GM23338 (cell line): ENCODE measurements around the gene MINDY4. TPM values are rescaled to one million over a fixed set of nuclear protein-coding genes. Genes with fewer than 3 reads are reported as not detected.
"Not testable (repeated sequence)": the region's sequence is repeated elsewhere in the genome, so short reads cannot be mapped to it uniquely, and the experiment has no call there.

Experiments used
- ATAC-seq: fragments of 200-7000 bp; cut with Tn5 transposase; 3 replicates; pipeline ENCODE4 v1.9.1; 2020
- DNase-seq: peaks from one replicate; pipeline ENCODE4 v3.0.0-alpha.2; 2015; ENCODE audit warnings: low spot score
- H2AFZ ChIP-seq: fragments of 200-600 bp; sonication (generic); 2 replicates; pipeline ENCODE4 v1.8.0; 2016; ENCODE audit warnings: antibody characterized with exemption, mild to moderate bottlenecking, moderate library complexity
- H3F3A ChIP-seq: fragments of 200-600 bp; sonication (generic); replicated peaks from 2 replicates; pipeline ENCODE4 v1.8.0; 2017; ENCODE audit warnings: antibody characterized with exemption, mixed run types, low read depth
- H3K27ac ChIP-seq: fragments of 200-600 bp; sonication (generic); 2 replicates; pipeline ENCODE4 v1.6.1; 2016; ENCODE audit warnings: low read depth
- H3K27me3 ChIP-seq: fragments of 200-600 bp; sonication (generic); 2 replicates; pipeline ENCODE4 v1.8.0; 2016; ENCODE audit warnings: mild to moderate bottlenecking, mixed run types, moderate library complexity; ENCODE audit not compliant: insufficient read depth
- H3K36me3 ChIP-seq: fragments of 200-600 bp; sonication (generic); 2 replicates; pipeline ENCODE4 v1.8.0; 2016; ENCODE audit warnings: mild to moderate bottlenecking; ENCODE audit not compliant: insufficient read depth
- H3K4me1 ChIP-seq: fragments of 200-600 bp; sonication (generic); 2 replicates; pipeline ENCODE4 v1.8.0; 2016; ENCODE audit warnings: mild to moderate bottlenecking, moderate library complexity; ENCODE audit not compliant: insufficient read depth
- H3K4me2 ChIP-seq: fragments of 200-600 bp; sonication (generic); 2 replicates; pipeline ENCODE4 v1.7.1; 2017; ENCODE audit warnings: mixed run types
- H3K4me3 ChIP-seq: fragments of 200-600 bp; sonication (generic); 2 replicates; pipeline ENCODE4 v1.6.1; 2016; ENCODE audit warnings: mixed run types
- H3K79me2 ChIP-seq: fragments of 200-600 bp; sonication (generic); replicated peaks from 2 replicates; pipeline ENCODE4 v1.8.0; 2017; ENCODE audit warnings: mild to moderate bottlenecking; ENCODE audit not compliant: insufficient read depth
- H3K9me2 ChIP-seq: fragments of 200-600 bp; sonication (generic); 2 replicates; pipeline ENCODE4 v1.8.0; 2017; ENCODE audit not compliant: insufficient read depth
- H4K20me1 ChIP-seq: fragments of 200-600 bp; sonication (generic); replicated peaks from 2 replicates; pipeline ENCODE4 v1.8.0; 2017; ENCODE audit warnings: mild to moderate bottlenecking; ENCODE audit not compliant: insufficient read depth
- H3K27ac Mint-ChIP-seq: 2 replicates; pipeline ENCODE4 v1.8.0; 2020; ENCODE audit warnings: inconsistent platforms, mild to moderate bottlenecking, moderate library complexity, mixed read lengths
- H3K27me3 Mint-ChIP-seq: 3 replicates; pipeline ENCODE4 v1.8.0; 2022; ENCODE audit warnings: low read depth, mild to moderate bottlenecking, moderate library complexity, mixed read lengths, inconsistent platforms; ENCODE audit not compliant: insufficient read depth, poor library complexity
- H3K36me3 Mint-ChIP-seq: 3 replicates; pipeline ENCODE4 v1.8.0; 2021; ENCODE audit warnings: low read depth, mild to moderate bottlenecking, inconsistent platforms, moderate library complexity, mixed read lengths
- H3K4me1 Mint-ChIP-seq: 3 replicates; pipeline ENCODE4 v1.8.0; 2020; ENCODE audit warnings: mild to moderate bottlenecking, inconsistent platforms, mixed read lengths
- H3K4me3 Mint-ChIP-seq: 3 replicates; pipeline ENCODE4 v1.8.0; 2021; ENCODE audit warnings: moderate library complexity, mild to moderate bottlenecking, inconsistent platforms, mixed read lengths
- H3K9me3 Mint-ChIP-seq: 3 replicates; pipeline ENCODE4 v1.8.0; 2020; ENCODE audit warnings: moderate library complexity, mild to moderate bottlenecking, inconsistent platforms, mixed read lengths
- CREB1 ChIP-seq: fragments of 250-450 bp; sonication (Bioruptor Pico); IDR thresholded peaks from 2 replicates; pipeline ENCODE4 v1.5.0; 2020; ENCODE audit warnings: low read depth, mild to moderate bottlenecking, moderate library complexity
- ETS1 ChIP-seq: IDR thresholded peaks from 2 replicates; pipeline ENCODE4 v1.6.1; 2016; ENCODE audit warnings: antibody characterized with exemption
- POLR2AphosphoS5 ChIP-seq: IDR thresholded peaks from 2 replicates; pipeline ENCODE4 v1.6.1; 2016; ENCODE audit warnings: antibody characterized with exemption, low read depth
- STAT1 ChIP-seq: IDR thresholded peaks from one replicate; pipeline ENCODE4 v1.6.1; 2016; ENCODE audit warnings: antibody characterized with exemption; ENCODE audit not compliant: unreplicated experiment
- ZNF114 ChIP-seq: fragments of 250-450 bp; sonication (Bioruptor Pico); IDR thresholded peaks from 2 replicates; pipeline ENCODE4 v1.5.0; 2020; ENCODE audit warnings: mild to moderate bottlenecking, moderate library complexity
- ZNF331 ChIP-seq: fragments of 250-450 bp; sonication (Bioruptor Pico); IDR thresholded peaks from 2 replicates; pipeline ENCODE4 v1.5.0; 2020; ENCODE audit warnings: low read depth, mild to moderate bottlenecking, moderate library complexity
- polyA plus RNA-seq: library from polyadenylated mRNA; unstranded; fragments of >200 nt; fragmentation: Nextera tagmentation; extraction: Ambion mirVana; gene quantifications from 2 replicates; pipeline ENCODE4 v1.2.1, GENCODE V29; 2016
- total RNA-seq: library from RNA; depleted of rRNA; stranded (reverse); fragments of >200 nt; shearing (Covaris generic); gene quantifications from 2 replicates; pipeline ENCODE4 v1.2.3, GENCODE V29; 2014

MINDY4 gene
- total and polyA plus RNA-seq, 2 experiments from 2014 or later: 1.7 to 4.4 TPM

GRCh38 chr7:30805081-30805691 is 34.0 kb downstream of the MINDY4 start:
- H3K27me3 Mint-ChIP-seq: peaks cover 3% of the 10 kb centered on the region
- H3K27ac Mint-ChIP-seq: no peak overlapping the region
- H3K27me3 ChIP-seq: no peaks in the 10 kb centered on the region
- H3K4me1 Mint-ChIP-seq: no peaks in the 10 kb centered on the region
- peaks cover 3% of the 10 kb centered on the region; the same call in 2 of the 3 replicates for H3K9me3 Mint-ChIP-seq
- no peaks in the 10 kb centered on the region for H3K36me3 ChIP-seq
- no peaks in the 10 kb centered on the region; the same call in 1 of the 2 replicates for H4K20me1 ChIP-seq
- H3K4me2 ChIP-seq: no peak overlapping the region
- no peaks in the 10 kb centered on the region for H3F3A ChIP-seq
- H3K9me2 ChIP-seq: no peaks in the 10 kb centered on the region
- H2AFZ ChIP-seq: no peak overlapping the region
- H3K4me3 Mint-ChIP-seq: no peak overlapping the region
- no peak for ATAC-seq
- TF ChIP-seq ETS1 (no peak), ZNF331 (CRISPR knock-in tag) (no peak), ZNF114 (CRISPR knock-in tag) (no peak), CREB1 (CRISPR knock-in tag) (no peak)
- H3K4me1 ChIP-seq: no peaks in the 10 kb centered on the region
- no peak overlapping the region for H3K27ac ChIP-seq
- H3K4me3 ChIP-seq: no peak overlapping the region
- peaks cover 12% of the 10 kb centered on the region for H3K36me3 Mint-ChIP-seq
- H3K79me2 ChIP-seq: no peaks in the 10 kb centered on the region
- no peak for DNase-seq

GRCh38 chr7:30805931-30806330 is 34.7 kb downstream of the MINDY4 start:
- Mint-ChIP-seq H3K9me3 (peaks cover 3% of the 10 kb centered on the region; the same call in 2 of the 3 replicates), H3K27ac (no peak overlapping the region), H3K36me3 (peaks cover 12% of the 10 kb centered on the region), H3K27me3 (peaks cover 1% of the 10 kb centered on the region), H3K4me1 (no peaks in the 10 kb centered on the region), H3K4me3 (no peak overlapping the region)
- no peak for DNase-seq
- Histone ChIP-seq H4K20me1 (no peaks in the 10 kb centered on the region; the same call in 1 of the 2 replicates), H3K9me2 (no peaks in the 10 kb centered on the region), H3F3A (no peaks in the 10 kb centered on the region), H3K4me2 (no peak overlapping the region), H3K27me3 (no peaks in the 10 kb centered on the region), H3K4me3 (no peak overlapping the region), H3K27ac (no peak overlapping the region), H3K79me2 (no peaks in the 10 kb centered on the region), H3K36me3 (no peaks in the 10 kb centered on the region), H2AFZ (no peak overlapping the region), H3K4me1 (no peaks in the 10 kb centered on the region)
- no peak for ATAC-seq
- no peak for TF ChIP-seq STAT1
- no peak for TF ChIP-seq POLR2AphosphoS5

- not testable (repeated sequence) for H3K9me2 ChIP-seq, H3K36me3 ChIP-seq, H3K4me3 Mint-ChIP-seq, H3K27ac ChIP-seq, H3K27ac Mint-ChIP-seq, H3F3A ChIP-seq, H3K27me3 Mint-ChIP-seq, H2AFZ ChIP-seq, DNase-seq, H3K79me2 ChIP-seq, H3K4me2 ChIP-seq, H3K27me3 ChIP-seq, H3K4me1 ChIP-seq, H3K4me3 ChIP-seq, H4K20me1 ChIP-seq, ATAC-seq, H3K9me3 Mint-ChIP-seq, H3K4me1 Mint-ChIP-seq
- H3K36me3 Mint-ChIP-seq: peaks cover 12% of the 10 kb centered on the region
Measured at GRCh38 chr7:30807477-30807876, 36.3 kb downstream of the MINDY4 start.

GRCh38 chr7:30807941-30808340 is 36.7 kb downstream of the MINDY4 start:
- not testable (repeated sequence) for H3K79me2 ChIP-seq, ATAC-seq, H3K36me3 ChIP-seq, H3K9me2 ChIP-seq, H3K27ac Mint-ChIP-seq, H3K4me1 Mint-ChIP-seq, H3K27ac ChIP-seq, H3F3A ChIP-seq, H3K4me3 ChIP-seq, H2AFZ ChIP-seq, H3K27me3 ChIP-seq, H3K4me1 ChIP-seq, H3K27me3 Mint-ChIP-seq, H4K20me1 ChIP-seq, H3K4me3 Mint-ChIP-seq, H3K4me2 ChIP-seq, H3K9me3 Mint-ChIP-seq, DNase-seq
- peaks cover 12% of the 10 kb centered on the region for H3K36me3 Mint-ChIP-seq
